ENCODE data around the gene FCGR2B. TPM values are rescaled to one million over a fixed set of nuclear protein-coding genes. Genes with fewer than 3 reads are reported as not detected.
"Not testable (repeated sequence)": the region's sequence is repeated elsewhere in the genome, so short reads cannot be mapped to it uniquely, and the experiment has no call there.

The FCGR2B gene
- polyA plus RNA-seq, 4 donors, result 0.22 to 1.3 (median 0.68) TPM

DNA sequence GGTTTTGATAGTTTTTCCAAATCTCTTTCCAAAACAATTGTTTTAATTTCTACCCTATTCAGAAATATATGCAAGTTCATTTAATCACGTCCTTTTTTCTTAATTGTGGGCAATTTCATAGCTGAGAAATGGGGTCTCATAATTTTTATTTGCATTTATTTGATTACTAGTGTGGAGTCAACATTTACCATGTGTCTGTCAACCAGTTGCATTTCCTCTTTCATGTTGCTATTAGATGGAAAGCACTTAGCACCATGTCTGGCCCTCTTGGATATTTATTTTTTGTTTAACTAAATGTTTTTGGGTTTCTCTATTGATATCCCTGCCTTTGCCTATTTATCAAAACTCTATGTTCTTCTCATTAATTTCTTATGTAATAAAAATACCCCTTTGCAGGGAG, 18.1 kb upstream of the FCGR2B start:
- DNase-seq (ENCODE audit: low read depth in 4 of 4, low spot score in 2 of 4), result not testable (repeated sequence)

DNA sequence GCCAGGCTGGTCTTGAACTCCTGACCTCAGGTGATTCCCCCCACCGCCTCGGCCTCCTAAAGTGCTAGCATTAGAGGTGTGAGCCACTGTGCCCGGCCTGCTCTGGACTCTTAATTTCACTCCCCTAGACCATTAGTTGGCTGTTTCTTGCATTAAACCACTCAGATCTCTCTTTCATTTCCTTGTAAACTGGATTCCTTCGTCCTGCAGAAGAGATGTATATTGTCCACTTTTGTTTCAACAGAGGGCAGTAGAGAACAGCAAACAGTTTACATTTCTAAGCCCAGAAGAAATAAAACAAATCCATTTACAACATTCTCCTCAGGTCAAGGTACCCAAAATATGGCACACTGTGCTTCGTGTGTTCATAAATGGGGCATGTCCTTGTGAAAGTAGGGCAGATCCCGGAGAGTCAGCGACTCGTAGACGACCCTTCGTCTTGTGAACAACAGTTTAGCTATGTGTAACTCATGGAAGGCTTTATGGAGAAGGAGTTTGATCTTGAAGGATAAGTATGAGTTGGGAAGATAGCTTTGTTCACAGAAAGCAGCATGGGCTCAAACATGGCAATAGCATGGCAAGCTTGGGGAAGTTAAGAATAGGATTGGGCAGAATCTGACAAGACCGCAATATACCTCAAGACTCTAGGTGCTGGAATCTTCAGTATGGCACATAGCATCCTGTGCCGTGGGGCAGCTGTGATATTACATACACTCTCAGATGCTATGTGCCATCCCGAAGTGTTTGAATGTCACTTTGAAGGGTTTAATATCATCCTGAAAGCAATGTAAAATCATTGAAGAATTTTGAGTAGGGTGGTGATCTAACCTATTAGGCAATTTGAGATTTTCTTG, 15.2 kb upstream of the FCGR2B start:
- DNase-seq (ENCODE audit: low read depth in 4 of 4, low spot score in 2 of 4), result peak; percentile 3 to 13 (median 12)

DNA sequence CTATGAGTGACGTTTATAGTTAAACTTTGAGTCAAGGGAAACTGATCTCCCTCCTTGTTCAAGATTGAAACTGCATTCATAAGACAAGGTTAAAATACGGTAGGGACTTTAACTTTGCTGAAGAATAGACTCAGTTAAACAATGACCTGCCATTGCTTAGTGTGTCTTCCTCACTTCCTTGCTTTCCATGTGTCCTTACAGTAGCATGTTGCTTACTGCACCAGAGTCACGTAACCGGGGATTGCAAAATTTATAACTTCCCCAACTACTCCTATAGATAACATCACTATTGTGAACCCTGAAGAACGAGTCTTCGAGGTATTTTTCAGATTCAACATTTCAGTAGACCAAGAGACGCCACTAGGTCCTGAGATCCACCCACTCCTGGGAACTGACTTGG, 9.4 kb upstream of the FCGR2B start:
- DNase-seq (ENCODE audit: low read depth in 4 of 4, low spot score in 2 of 4), result not testable (repeated sequence)

DNA sequence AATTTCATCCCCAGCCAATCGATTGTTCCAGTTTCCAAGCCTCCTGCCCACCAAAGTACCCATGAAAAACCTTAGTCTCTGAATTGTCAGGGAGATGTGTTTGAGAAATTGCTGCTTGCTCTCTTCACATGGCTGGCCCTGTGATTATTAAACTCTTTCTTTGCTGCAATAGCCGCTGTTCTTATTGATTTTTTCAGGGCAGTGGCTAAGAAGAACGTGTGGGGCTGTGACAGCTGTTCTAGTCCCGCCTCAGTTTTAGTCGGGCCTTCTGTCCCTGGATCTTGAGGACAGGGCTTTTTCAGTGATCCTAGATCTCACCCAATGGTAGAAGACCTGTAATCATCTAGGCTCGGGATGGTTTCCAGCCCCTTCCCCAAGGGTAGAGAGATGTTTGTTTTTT, 9.0 kb upstream of the FCGR2B start:
- DNase-seq (ENCODE audit: low read depth in 4 of 4, low spot score in 2 of 4), result not testable (repeated sequence)

- DNase-seq (ENCODE audit: low read depth in 4 of 4, low spot score in 2 of 4), result not testable (repeated sequence)
Measured at GRCh38 chr1:161658524-161658923, 4.4 kb upstream of the FCGR2B start.

DNA sequence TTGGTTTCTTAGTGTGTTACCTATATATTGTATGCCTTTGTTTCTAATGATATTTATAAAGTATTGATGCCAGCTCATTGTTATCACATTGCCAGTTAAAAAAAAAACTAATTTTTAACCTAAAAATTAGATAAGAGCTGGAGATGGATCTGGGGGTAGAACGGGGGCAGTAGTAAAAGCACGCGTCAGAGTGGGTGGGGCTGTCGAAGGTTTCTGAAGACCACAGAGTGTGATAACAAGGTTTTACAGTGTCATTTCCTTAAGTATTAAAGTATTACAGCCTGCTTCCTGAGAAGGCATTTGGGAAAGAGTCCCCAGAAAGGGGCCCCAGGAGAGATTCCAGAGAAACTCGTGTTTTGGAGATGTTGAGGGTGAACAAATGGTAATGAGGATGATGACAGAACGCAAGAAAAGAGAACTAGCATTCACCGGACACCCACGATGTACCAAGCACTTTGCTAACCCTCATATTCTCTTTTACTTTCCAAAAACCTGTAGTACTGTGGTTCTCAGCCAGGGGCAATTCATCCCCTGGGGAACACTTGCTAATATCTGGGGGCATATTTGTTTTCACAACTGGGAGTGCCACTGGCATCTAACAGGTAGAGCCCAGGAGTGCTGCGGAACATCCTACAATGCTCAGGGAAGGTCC, 1.2 kb upstream of the FCGR2B start:
- not testable (repeated sequence) for DNase-seq (ENCODE audit: low read depth in 4 of 4, low spot score in 2 of 4)

DNA sequence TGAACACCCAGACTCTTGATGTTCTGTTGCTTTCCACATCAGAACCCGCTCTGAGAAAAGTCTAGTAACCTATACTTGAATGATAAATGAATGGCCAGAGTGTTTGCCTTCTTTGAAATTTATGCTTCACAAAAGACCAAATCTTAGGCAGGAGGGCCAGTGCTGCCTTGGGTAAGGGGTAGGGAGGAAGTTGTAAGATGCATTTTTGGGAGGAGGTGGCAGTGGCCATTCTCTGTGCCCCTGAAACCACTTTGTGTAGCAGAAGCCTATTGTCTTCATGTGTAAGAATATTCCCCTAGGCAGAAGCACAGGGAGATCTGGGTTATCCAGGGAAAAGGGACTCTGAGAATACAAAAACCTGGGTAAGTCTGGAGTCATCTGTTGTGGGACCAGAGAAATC, 626 bp downstream of the FCGR2B start:
- not testable (repeated sequence) for DNase-seq (ENCODE audit: low read depth in 4 of 4, low spot score in 2 of 4)

DNA sequence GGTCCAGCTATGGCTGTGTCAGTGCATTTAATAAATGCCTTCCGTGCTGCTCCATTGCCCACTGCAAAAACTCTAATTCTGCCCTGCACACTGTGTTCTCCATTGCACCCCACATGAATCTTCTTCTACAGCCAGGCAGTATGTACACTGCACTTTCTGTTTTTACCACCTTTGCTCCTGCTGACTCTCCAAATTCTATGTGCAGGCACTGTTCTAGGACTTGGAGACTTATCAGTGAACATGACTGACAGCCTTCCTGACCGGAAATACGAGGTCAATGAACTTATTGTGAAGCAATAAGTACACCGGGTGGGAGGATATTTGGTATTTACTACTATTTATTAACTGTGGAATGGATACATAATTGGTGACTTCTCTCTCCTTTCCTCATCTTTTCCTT, 1.7 kb downstream of the FCGR2B start:
- not testable (repeated sequence) for DNase-seq (ENCODE audit: low read depth in 4 of 4, low spot score in 2 of 4)

GRCh38 chr1:161671045-161672020, 8.4 kb downstream of the FCGR2B start:
- not testable (repeated sequence) for DNase-seq (ENCODE audit: low read depth in 4 of 4, low spot score in 2 of 4)

DNA sequence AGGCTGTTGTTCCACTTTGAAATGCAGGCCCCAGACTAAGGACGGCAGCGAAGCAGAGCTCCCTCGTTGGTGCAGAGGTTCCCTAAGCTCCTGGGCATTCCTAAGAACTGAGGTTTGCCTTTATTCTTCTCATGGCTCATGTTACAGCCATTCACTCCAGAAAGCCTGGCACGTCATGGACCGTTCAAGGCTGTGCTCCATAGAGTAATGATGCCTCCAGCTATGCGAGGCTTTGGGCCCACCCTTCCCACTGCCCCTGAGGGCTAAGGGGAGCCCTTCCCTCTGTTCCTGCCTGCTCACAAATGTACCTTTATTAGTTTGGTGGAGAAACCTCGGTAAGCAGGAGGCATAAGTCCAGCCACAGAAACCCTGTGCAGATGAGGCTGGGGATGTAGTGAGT, 10.5 kb downstream of the FCGR2B start:
- not testable (repeated sequence) for DNase-seq (ENCODE audit: low read depth in 4 of 4, low spot score in 2 of 4)

GRCh38 chr1:161674447-161674846, 11.5 kb downstream of the FCGR2B start:
- DNase-seq (ENCODE audit: low read depth in 4 of 4, low spot score in 2 of 4), result not testable (repeated sequence)

DNA sequence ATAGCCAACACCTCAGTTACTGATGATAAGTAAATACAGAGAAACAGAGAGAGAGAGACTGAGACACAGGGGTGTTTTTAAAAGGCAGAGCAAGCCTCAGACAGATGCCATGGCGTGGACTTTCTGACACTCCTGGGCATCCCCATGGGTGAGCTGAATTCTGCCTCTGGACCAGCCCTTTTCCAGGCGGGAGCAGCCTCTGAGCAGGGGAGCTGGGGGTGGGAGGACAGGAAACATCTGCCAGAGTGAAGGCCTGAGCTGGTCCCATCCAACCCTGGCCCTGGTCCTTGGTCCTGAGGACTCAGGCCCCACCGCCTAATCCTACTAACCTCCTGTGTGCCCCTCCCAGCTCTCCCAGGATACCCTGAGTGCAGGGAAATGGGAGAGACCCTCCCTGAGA, 12.0 kb downstream of the FCGR2B start:
- DNase-seq (ENCODE audit: low read depth in 4 of 4, low spot score in 2 of 4), result not testable (repeated sequence)

- DNase-seq (ENCODE audit: low read depth in 4 of 4, low spot score in 2 of 4), result no peak
Measured at GRCh38 chr1:161676441-161676840, 13.5 kb downstream of the FCGR2B start.

- DNase-seq (ENCODE audit: low read depth in 4 of 4, low spot score in 2 of 4), result no peak
Measured at GRCh38 chr1:161676958-161677689, 14.2 kb downstream of the FCGR2B start.

GRCh38 chr1:161678500-161678899, 15.6 kb downstream of the FCGR2B start:
- no peak for DNase-seq (ENCODE audit: low read depth in 4 of 4, low spot score in 2 of 4)

- DNase-seq (ENCODE audit: low read depth in 4 of 4, low spot score in 2 of 4), result no peak
Measured at GRCh38 chr1:161681879-161682278, 18.9 kb downstream of the FCGR2B start.

- DNase-seq (ENCODE audit: low read depth in 4 of 4, low spot score in 2 of 4), result no peak
Measured at GRCh38 chr1:161688946-161689345, 26.0 kb downstream of the FCGR2B start.

DNA sequence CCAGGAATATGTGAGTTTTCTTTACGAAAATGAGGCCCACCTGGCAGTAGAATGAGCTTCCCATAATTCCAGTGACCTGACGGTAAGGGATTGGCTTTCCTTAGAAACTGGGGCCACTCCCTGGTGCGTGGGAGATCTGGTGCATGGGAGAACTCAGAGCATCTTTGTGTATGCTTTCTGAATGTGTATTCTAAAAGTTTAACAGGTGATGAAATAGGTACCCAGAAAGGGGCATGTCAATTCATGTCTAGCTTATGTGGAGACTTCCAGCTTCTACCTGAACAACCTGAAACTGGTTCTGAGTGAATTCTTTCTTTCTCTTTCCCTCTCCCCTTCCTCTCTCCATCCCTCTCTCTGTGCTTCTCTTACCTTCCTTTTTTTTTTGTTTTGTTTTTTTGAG, 28.9 kb downstream of the FCGR2B start:
- no peak for DNase-seq (ENCODE audit: low read depth in 4 of 4, low spot score in 2 of 4)

DNA sequence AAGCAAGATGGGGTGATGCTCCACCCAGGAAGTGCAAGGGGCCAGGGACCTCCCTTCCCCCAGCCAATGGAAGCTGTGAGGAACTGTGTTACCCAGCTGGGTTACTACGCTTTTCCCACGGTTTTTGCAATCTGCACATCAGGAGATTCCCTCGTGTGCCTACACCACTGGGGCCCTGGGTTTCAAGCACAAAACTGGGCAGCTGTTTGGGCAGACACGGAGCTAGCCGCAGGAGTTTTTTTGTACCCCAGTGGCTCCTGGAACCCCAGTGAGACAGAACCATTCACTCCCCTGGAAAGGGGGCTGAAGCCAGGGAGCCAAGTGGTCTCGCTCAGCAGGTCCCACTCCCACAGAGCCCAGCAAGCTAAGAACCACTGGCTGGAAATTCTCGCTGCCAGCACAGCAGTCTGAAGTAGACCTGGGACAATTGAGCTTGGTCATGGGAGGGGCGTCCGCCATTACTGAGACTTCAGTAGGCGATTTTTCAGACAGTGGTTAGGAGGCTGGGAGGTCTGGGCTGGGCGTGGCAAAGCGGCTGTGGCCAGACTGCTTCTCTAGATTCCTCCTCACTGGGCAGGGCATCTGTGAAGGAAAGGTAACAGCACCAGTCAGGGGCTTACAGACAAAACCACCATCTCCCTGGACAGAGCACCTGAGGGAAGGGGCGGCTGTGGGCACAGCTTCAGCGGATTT, 30.2 kb downstream of the FCGR2B start:
- not testable (repeated sequence) for DNase-seq (ENCODE audit: low read depth in 4 of 4, low spot score in 2 of 4)
